H1 (cell line): Measurements from ENCODE around the gene TBC1D9B. TPM values are rescaled to one million over a fixed set of nuclear protein-coding genes. Genes with fewer than 3 reads are reported as not detected.

Experiments used
- CTCF ChIA-PET: fragments of 300-600 bp; sonication (Branson Sonifier 250); formaldehyde crosslinking; loops from one replicate; lab custom pipeline; 2021; ENCODE audit not compliant: partially characterized antibody; lab: Charles Lee
- POLR2A ChIA-PET: fragments of 300-600 bp; sonication (Branson Sonifier 250); formaldehyde crosslinking; loops from one replicate; lab custom pipeline; 2021; ENCODE audit warnings: inconsistent platforms; ENCODE audit not compliant: partially characterized antibody; lab: Charles Lee
- DNase-seq, 2 experiments: peaks; one replicate each; pipeline versions ENCODE4 v3.0.0 to v3.0.0-alpha.2; 2010 to 2022; ENCODE audit warnings: low spot score in 2 of 2, low read depth in 1 of 2, mixed read lengths in 1 of 2
- FAIRE-seq: peaks from 2 replicates; lab custom pipeline; 2011; peaks lifted over from hg19 to GRCh38; lab: Jason Lieb, UNC
- H2AFZ ChIP-seq: 2 replicates; pipeline ENCODE4 v1.8.1; 2012; ENCODE audit warnings: low read length, inconsistent platforms
- H2AK5ac ChIP-seq: 2 replicates; pipeline ENCODE4 v1.6.1; 2013; ENCODE audit warnings: low read depth, low read length
- H2BK120ac ChIP-seq: replicated peaks from 2 replicates; pipeline ENCODE3; 2013; ENCODE audit warnings: low read depth, low read length, inconsistent platforms
- H2BK12ac ChIP-seq: 2 replicates; pipeline ENCODE4 v1.6.1; 2013; ENCODE audit warnings: low read depth, low read length
- H2BK15ac ChIP-seq: 2 replicates; pipeline ENCODE4 v1.6.1; 2013; ENCODE audit warnings: low read length
- H2BK20ac ChIP-seq: 2 replicates; pipeline ENCODE4 v1.6.1; 2013; ENCODE audit warnings: low read length
- H2BK5ac ChIP-seq: 2 replicates; pipeline ENCODE4 v1.6.1; 2013; ENCODE audit warnings: low read depth, low read length
- H3K14ac ChIP-seq: 2 replicates; pipeline ENCODE4 v1.6.1; 2013; ENCODE audit warnings: inconsistent platforms; ENCODE audit not compliant: insufficient read length
- H3K18ac ChIP-seq: 2 replicates; pipeline ENCODE4 v1.6.1; 2013; ENCODE audit warnings: low read length; ENCODE audit errors: extremely low read depth
- H3K23ac ChIP-seq: 2 replicates; pipeline ENCODE4 v1.6.1; 2013; ENCODE audit warnings: inconsistent platforms; ENCODE audit not compliant: insufficient read length
- H3K23me2 ChIP-seq: 2 replicates; pipeline ENCODE4 v1.6.1; 2013; ENCODE audit warnings: low read depth, low read length
- H3K27ac ChIP-seq: 2 replicates; pipeline ENCODE4 v1.6.1; 2011; ENCODE audit warnings: low read depth, low read length, inconsistent platforms
- H3K27me3 ChIP-seq, 4 experiments: replicated peaks in 1 of 4; 1 replicate in 1 of 4; 2 replicates in 3 of 4; pipeline versions ENCODE4 v1.6.1 to v1.8.1; 2011 to 2013; ENCODE audit warnings: low read length in 3 of 4, mild to moderate bottlenecking in 3 of 4, inconsistent platforms in 2 of 4, mixed read lengths in 2 of 4, moderate library complexity in 1 of 4; ENCODE audit not compliant: control insufficient read depth in 3 of 4, insufficient read depth in 3 of 4; ENCODE audit errors: extremely low read depth in 1 of 4
- H3K36me3 ChIP-seq, 4 experiments: 2 replicates each; pipeline versions ENCODE4 v1.6.1 to v1.8.1; 2011 to 2013; ENCODE audit warnings: mild to moderate bottlenecking in 4 of 4, low read length in 3 of 4, moderate library complexity in 2 of 4, control low read depth in 1 of 4, inconsistent platforms in 1 of 4; ENCODE audit not compliant: insufficient read depth in 4 of 4, control insufficient read depth in 2 of 4
- H3K4ac ChIP-seq: replicated peaks from 2 replicates; pipeline ENCODE3; 2013; ENCODE audit warnings: low read length, low read depth, mixed read lengths, inconsistent platforms; ENCODE audit not compliant: insufficient read length
- H3K4me1 ChIP-seq, 4 experiments: replicated peaks in 1 of 4; 1 replicate in 1 of 4; 2 replicates in 3 of 4; pipeline versions ENCODE4 v1.6.1 to v1.8.1; 2011 to 2013; ENCODE audit warnings: low read length in 3 of 4, inconsistent platforms in 2 of 4, mixed read lengths in 1 of 4; ENCODE audit not compliant: insufficient read depth in 4 of 4, control insufficient read depth in 3 of 4
- H3K4me2 ChIP-seq, 2 experiments: 2 replicates each; pipeline versions ENCODE4 v1.6.1 to v1.8.1; 2011 to 2013; ENCODE audit warnings: low read depth in 2 of 2, low read length in 2 of 2, control low read depth in 1 of 2, inconsistent platforms in 1 of 2, mild to moderate bottlenecking in 1 of 2; ENCODE audit not compliant: insufficient read depth in 1 of 2
- H3K4me3 ChIP-seq, 4 experiments: fragments of 200-600, 300-600 bp in 1 of 4; sonication (generic), shearing (Covaris generic), sonication (Bioruptor Twin) in 1 of 4; 2 replicates each; pipeline versions ENCODE4 v1.5.1 to v1.8.1; 2011 to 2016; ENCODE audit warnings: low read length in 4 of 4, low read depth in 3 of 4, control low read depth in 2 of 4, inconsistent platforms in 2 of 4, mild to moderate bottlenecking in 2 of 4, mixed read lengths in 1 of 4, moderate library complexity in 1 of 4; ENCODE audit not compliant: insufficient read depth in 2 of 4; ENCODE audit errors: extremely low read depth in 1 of 4
- H3K56ac ChIP-seq: replicated peaks from 2 replicates; pipeline ENCODE3; 2013; ENCODE audit warnings: low read depth, mild to moderate bottlenecking, mixed read lengths, low read length, inconsistent platforms; ENCODE audit not compliant: insufficient read length
- H3K79me1 ChIP-seq: 2 replicates; pipeline ENCODE4 v1.6.1; 2013; ENCODE audit warnings: low read depth, low read length, control low read depth
- H3K79me2 ChIP-seq, 2 experiments: 2 replicates each; pipeline versions ENCODE4 v1.6.1 to v1.8.1; 2012 to 2013; ENCODE audit warnings: low read length in 2 of 2, mild to moderate bottlenecking in 2 of 2, inconsistent platforms in 1 of 2; ENCODE audit not compliant: insufficient read depth in 2 of 2, control insufficient read depth in 1 of 2
- H3K9ac ChIP-seq, 4 experiments: replicated peaks in 1 of 4; 1 replicate in 1 of 4; 2 replicates in 3 of 4; pipeline versions ENCODE4 v1.6.1 to v1.8.1; 2011 to 2013; ENCODE audit warnings: low read depth in 3 of 4, low read length in 3 of 4, control low read depth in 2 of 4, mild to moderate bottlenecking in 2 of 4, moderate library complexity in 2 of 4, inconsistent platforms in 1 of 4; ENCODE audit errors: extremely low read depth in 1 of 4
- H3K9me3 ChIP-seq, 2 experiments: 2 replicates each; pipeline versions ENCODE4 v1.6.1 to v1.8.1; 2012 to 2013; ENCODE audit warnings: mild to moderate bottlenecking in 2 of 2, moderate library complexity in 2 of 2, control low read depth in 1 of 2, inconsistent platforms in 1 of 2, low read depth in 1 of 2, low read length in 1 of 2, mixed read lengths in 1 of 2; ENCODE audit not compliant: insufficient read depth in 2 of 2
- H4K20me1 ChIP-seq, 2 experiments: replicated peaks in 1 of 2; 2 replicates each; pipeline versions ENCODE3 to v1.8.1; 2011 to 2013; ENCODE audit warnings: inconsistent platforms in 2 of 2, low read length in 2 of 2, mild to moderate bottlenecking in 1 of 2; ENCODE audit not compliant: insufficient read depth in 2 of 2, control insufficient read depth in 1 of 2
- H4K5ac ChIP-seq: 2 replicates; pipeline ENCODE4 v1.6.1; 2013; ENCODE audit warnings: low read length, low read depth, mixed read lengths, inconsistent platforms; ENCODE audit not compliant: insufficient read length
- H4K8ac ChIP-seq: 2 replicates; pipeline ENCODE4 v1.8.0; 2013; ENCODE audit warnings: mild to moderate bottlenecking, moderate library complexity, low read length, inconsistent platforms; ENCODE audit not compliant: insufficient read depth; ENCODE audit errors: extremely low read depth
- H4K91ac ChIP-seq: replicated peaks from 2 replicates; pipeline ENCODE3; 2013; ENCODE audit warnings: low read length, mixed read lengths, inconsistent platforms; ENCODE audit not compliant: insufficient read length
- EGR1 ChIP-seq: IDR thresholded peaks from 2 replicates; pipeline ENCODE4 v1.6.1; 2011; ENCODE audit warnings: low read depth, low read length, borderline replicate concordance
- FOSL1 ChIP-seq: IDR thresholded peaks from 2 replicates; pipeline ENCODE4 v1.6.1; 2011; ENCODE audit warnings: mild to moderate bottlenecking, low read depth, low read length, moderate library complexity; ENCODE audit not compliant: insufficient read depth
- HDAC2 ChIP-seq, 2 experiments: fragments of 300-600 bp in 1 of 2; sonication (generic) in 1 of 2; IDR thresholded peaks; 2 replicates each; pipeline ENCODE4 v1.6.1; 2011 to 2012; ENCODE audit warnings: low read depth in 2 of 2, low read length in 2 of 2, mild to moderate bottlenecking in 2 of 2, moderate library complexity in 2 of 2, borderline replicate concordance in 1 of 2, inconsistent platforms in 1 of 2
- HDAC6 ChIP-seq: IDR thresholded peaks from one replicate; pipeline ENCODE4 v1.7.1; 2012; ENCODE audit warnings: low read depth, mild to moderate bottlenecking, inconsistent platforms, low read length, moderate library complexity
- JUN ChIP-seq: IDR thresholded peaks from 2 replicates; pipeline ENCODE4 v1.6.1; 2011; ENCODE audit warnings: low read depth, mild to moderate bottlenecking, improper control_type of control experiment, low read length
- RNF2 ChIP-seq: fragments of 200-900, 300-1000 bp; sonication (generic); IDR thresholded peaks from 2 replicates; pipeline ENCODE4 v1.7.1; 2016; ENCODE audit warnings: borderline replicate concordance, low read depth, mild to moderate bottlenecking, antibody characterized with exemption, low read length; ENCODE audit not compliant: poor library complexity, severe bottlenecking; ENCODE audit errors: missing control alignments
- TCF12 ChIP-seq: IDR thresholded peaks from 2 replicates; pipeline ENCODE4 v1.6.1; 2011; ENCODE audit warnings: low read depth, mild to moderate bottlenecking, low read length
- YY1 ChIP-seq: IDR thresholded peaks from 2 replicates; pipeline ENCODE4 v1.6.1; 2011; ENCODE audit warnings: low read depth, mild to moderate bottlenecking, low read length
- ZNF274 ChIP-seq: IDR thresholded peaks from 2 replicates; pipeline ENCODE4 v1.7.0; 2012; ENCODE audit warnings: low read length, borderline replicate concordance; ENCODE audit errors: extremely low read depth
- WGBS, 2 experiments: shearing (Covaris generic) in 1 of 2; methylation state at CpG; one replicate each; pipeline versions ENCODE4 v1.1.6 to v1.1.7; 2013 to 2015; ENCODE audit warnings: low lambda C conversion rate in 2 of 2, mixed read lengths in 2 of 2, inconsistent platforms in 1 of 2, low coverage in 1 of 2, missing lambda C conversion rate in 1 of 2; ENCODE audit not compliant: insufficient replicate concordance in 2 of 2, insufficient coverage in 1 of 2, insufficient read length in 1 of 2; ENCODE audit errors: extremely low coverage in 1 of 2, missing lambda C conversion rate in 1 of 2; 5-methylcytosine and 5-hydroxymethylcytosine counted together
- polyA plus RNA-seq, 7 experiments: library from polyadenylated mRNA; depleted of rRNA in 3 of 7; stranded (reverse) in 5 of 7; unstranded in 2 of 7; fragments of >200 nt in 5 of 7; fragments of 200-250 nt in 2 of 7; gene quantifications; 1 replicate in 5 of 7; 2 replicates in 1 of 7; 4 replicates in 1 of 7; pipeline versions ENCODE4 v1.2.1 to v1.2.3, GENCODE V29; 2011 to 2013; ENCODE audit warnings: missing spikeins in 2 of 7, mixed read lengths in 2 of 7
- total RNA-seq: library from RNA; stranded (reverse); fragmentation: NEBNext Ultra II Directional; extraction: Animal tissue kit (Norgen Biotek cat#: 25700); gene quantifications from 2 replicates; pipeline ENCODE4 v1.2.1, GENCODE V29; 2021
- TF ChIP-seq, protein P1 (sequence below): IDR thresholded peaks from 2 replicates; pipeline ENCODE4 v1.6.1; 2012; ENCODE audit warnings: low read length, inconsistent platforms

TBC1D9B gene
- total and polyA plus RNA-seq, 2 of the 8 experiments (the other 6 are each of a cell fraction or from before 2014, with no cell fraction given): 33.6 to 57.1 TPM

DNA sequence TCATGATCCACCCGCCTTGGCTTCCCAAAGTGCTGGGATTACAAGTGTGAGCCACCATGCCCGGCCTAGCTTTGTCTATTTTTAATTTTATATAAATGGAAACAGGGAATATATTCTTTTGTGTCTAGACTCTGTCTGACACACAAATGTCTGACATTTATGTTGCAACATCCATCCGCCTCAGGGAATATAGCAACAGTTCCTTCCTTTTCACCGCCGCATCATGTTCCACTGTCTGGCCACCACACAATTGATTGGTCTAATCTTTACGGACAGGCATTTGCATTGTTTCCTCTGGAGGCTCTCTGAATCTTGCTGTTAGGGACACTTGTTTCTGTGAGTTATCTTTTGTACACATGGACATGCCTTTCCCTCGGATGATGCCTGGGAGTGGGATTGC is 20.1 kb upstream of the TBC1D9B start:
- H4K5ac ChIP-seq: no peak overlapping the region
- peak in 1 of 2 experiments; percentile 17 for DNase-seq
- no peak overlapping the region for H3K27ac ChIP-seq
- 93% methylated on average over 7 of the region's 7 CpGs; no CpG with 5 or more reads in 1 of the 2 experiments for WGBS, 2 experiments
- H3K23me2 ChIP-seq: no peaks in the 10 kb centered on the region
- no peak overlapping the region for H4K91ac ChIP-seq
- H2BK20ac ChIP-seq: no peak overlapping the region
- FAIRE-seq: no peak
- H2AK5ac ChIP-seq: no peak overlapping the region
- H3K14ac ChIP-seq: no peak overlapping the region
- no peaks in the 10 kb centered on the region for H3K27me3 ChIP-seq
- H3K18ac ChIP-seq: no peak overlapping the region
- no peak overlapping the region for H4K8ac ChIP-seq
- no peak overlapping the region for H2AFZ ChIP-seq
- no peaks in the 10 kb centered on the region for H3K36me3 ChIP-seq
- H3K9ac ChIP-seq: no peak overlapping the region
- no peaks in the 10 kb centered on the region for H3K79me1 ChIP-seq
- H2BK120ac ChIP-seq: no peak overlapping the region
- no peaks in the 10 kb centered on the region for H4K20me1 ChIP-seq
- H3K79me2 ChIP-seq: no peaks in the 10 kb centered on the region
- no peak for TF ChIP-seq EGR1
- no peak for TF ChIP-seq TCF12
- TF ChIP-seq FOSL1: no peak
- no peak for TF ChIP-seq JUN
- no peak for TF ChIP-seq ZNF274
- TF ChIP-seq HDAC2 (IDR thresholded peaks at IDR 0.05; ENCODE audit: borderline replicate concordance in 1 of 2, low read depth in 2 of 2, low read length in 2 of 2): no peak
- no peak for TF ChIP-seq YY1
- TF ChIP-seq, protein P1, sequence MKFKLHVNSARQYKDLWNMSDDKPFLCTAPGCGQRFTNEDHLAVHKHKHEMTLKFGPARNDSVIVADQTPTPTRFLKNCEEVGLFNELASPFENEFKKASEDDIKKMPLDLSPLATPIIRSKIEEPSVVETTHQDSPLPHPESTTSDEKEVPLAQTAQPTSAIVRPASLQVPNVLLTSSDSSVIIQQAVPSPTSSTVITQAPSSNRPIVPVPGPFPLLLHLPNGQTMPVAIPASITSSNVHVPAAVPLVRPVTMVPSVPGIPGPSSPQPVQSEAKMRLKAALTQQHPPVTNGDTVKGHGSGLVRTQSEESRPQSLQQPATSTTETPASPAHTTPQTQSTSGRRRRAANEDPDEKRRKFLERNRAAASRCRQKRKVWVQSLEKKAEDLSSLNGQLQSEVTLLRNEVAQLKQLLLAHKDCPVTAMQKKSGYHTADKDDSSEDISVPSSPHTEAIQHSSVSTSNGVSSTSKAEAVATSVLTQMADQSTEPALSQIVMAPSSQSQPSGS: no peak
- no peak for TF ChIP-seq RNF2
- TF ChIP-seq HDAC6: no peak
- TF ChIP-seq, all 59 proteins: peak for 0
- ChIA-PET CTCF (interaction anchor here (0.9 kb wide), 1 partner anchor 12 kb away, joined by 4 read pairs; no protein-coding TSS in a partner anchor), POLR2A (interaction anchor here (0.7 kb wide), 1 partner anchor 1310 kb away, joined by 3 read pairs; no protein-coding TSS in a partner anchor)
- Histone ChIP-seq H3K4me2 (no peak overlapping the region), H3K9me3 (no peaks in the 10 kb centered on the region), H3K4me3 (no peak overlapping the region), H3K23ac (no peak overlapping the region), H3K4ac (no peak overlapping the region), H2BK12ac (no peak overlapping the region), H2BK15ac (no peak overlapping the region), H2BK5ac (no peak overlapping the region), H3K56ac (no peak overlapping the region), H3K4me1 (no peaks in the 10 kb centered on the region)
